Measurements from ENCODE around the gene OR10G7. TPM values are rescaled to one million over a fixed set of nuclear protein-coding genes. Genes with fewer than 3 reads are reported as not detected.
"Not testable (repeated sequence)": the region's sequence is repeated elsewhere in the genome, so short reads cannot be mapped to it uniquely, and the experiment has no call there.

The OR10G7 gene
- total RNA-seq, 2 donors from 2014 or later: not detected

DNA sequence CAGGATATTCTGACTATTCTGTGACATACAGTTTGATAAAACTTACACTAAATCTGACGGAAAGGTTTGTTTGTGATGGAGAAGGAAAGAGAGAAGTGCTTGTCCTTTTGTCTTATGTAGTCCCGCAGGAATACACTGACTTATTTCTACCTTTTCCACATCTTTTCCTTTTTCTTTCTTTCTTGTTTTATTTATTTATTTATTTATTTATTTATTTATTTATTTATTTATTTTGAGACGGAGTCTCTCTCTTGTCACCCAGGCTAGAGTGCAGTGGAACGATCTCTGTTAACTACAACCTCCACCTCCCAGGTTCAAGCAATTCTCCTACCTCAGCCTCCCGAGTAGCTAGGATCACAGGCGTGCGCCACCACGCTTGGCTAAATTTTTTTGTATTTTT lies 31.0 kb upstream of the OR10G7 start:
- DNase-seq: no peak
- H3K4me3 Mint-ChIP-seq: no peak overlapping the region
- H3K4me1 Mint-ChIP-seq (ENCODE audit: low read depth): peaks cover 18% of the 10 kb centered on the region
- ATAC-seq (replicated peaks in 1 of 2): no peak
- H3K36me3 Mint-ChIP-seq (ENCODE audit: insufficient read depth in 2 of 2): no peaks in the 10 kb centered on the region
- H3K27me3 Mint-ChIP-seq (ENCODE audit: low read depth): peaks cover 24% of the 10 kb centered on the region
- no peak overlapping the region for H3K27ac Mint-ChIP-seq
- no peaks in the 10 kb centered on the region for H3K9me3 Mint-ChIP-seq

DNA sequence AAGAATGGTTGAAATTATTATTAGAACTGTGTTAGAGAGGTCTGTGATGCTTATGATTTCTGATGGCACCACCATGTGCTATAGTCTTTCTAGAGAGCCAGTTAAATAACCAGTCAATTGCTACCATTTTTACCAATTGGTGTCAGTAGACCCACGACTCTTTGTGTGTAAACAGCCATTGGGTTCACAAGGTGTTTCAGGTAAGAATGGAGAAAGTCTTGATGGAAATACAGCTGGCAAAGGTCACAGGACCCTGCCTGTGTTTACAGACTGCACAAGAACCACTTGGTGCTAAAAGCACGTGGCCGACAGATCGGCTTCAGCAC lies 30.5 kb upstream of the OR10G7 start:
- Mint-ChIP-seq H3K27ac (no peak overlapping the region), H3K4me3 (no peak overlapping the region), H3K4me1 (ENCODE audit: low read depth) (peaks cover 18% of the 10 kb centered on the region), H3K9me3 (no peaks in the 10 kb centered on the region), H3K36me3 (ENCODE audit: insufficient read depth in 2 of 2) (no peaks in the 10 kb centered on the region), H3K27me3 (ENCODE audit: low read depth) (peaks cover 25% of the 10 kb centered on the region)
- ATAC-seq (replicated peaks in 1 of 2): no peak
- DNase-seq: no peak

DNA sequence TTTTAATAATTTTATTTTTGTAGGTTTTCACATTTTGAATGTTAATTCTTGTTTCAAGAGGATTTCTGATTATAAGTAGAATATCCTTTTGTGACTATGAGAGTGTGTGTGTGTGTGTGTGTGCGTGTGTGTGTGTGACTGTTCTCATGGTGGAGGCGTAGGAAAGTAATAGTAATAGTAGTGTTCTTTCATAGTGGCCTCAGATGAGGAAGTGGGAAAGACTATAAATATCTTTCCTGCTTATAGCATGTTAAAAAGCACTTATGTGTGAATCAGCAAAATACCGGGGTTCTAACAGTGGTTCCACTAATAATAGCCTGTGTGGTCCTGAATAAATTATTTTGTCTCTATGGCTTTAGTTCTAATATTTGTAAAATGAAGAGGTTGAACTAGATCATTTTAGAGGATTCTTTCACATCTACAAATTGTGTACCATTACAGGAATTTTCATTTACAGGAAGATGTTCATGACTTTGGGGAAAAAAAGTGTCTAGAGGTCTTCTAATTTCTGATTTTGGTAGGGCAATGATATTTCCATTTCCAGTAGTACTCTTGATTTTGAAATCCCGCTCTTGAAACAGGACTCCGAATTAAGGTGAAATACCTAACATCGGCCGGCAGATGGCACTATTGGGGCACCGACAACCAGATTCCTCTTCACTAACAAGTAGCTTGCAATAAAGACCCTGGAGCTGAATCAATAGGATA lies 29.9 kb upstream of the OR10G7 start:
- H3K9me3 Mint-ChIP-seq: no peaks in the 10 kb centered on the region
- DNase-seq (peak; percentile 58 to 67), ATAC-seq (replicated peaks in 1 of 2) (peak; percentile 32 to 60)
- peaks cover 28% of the 10 kb centered on the region for H3K27me3 Mint-ChIP-seq (ENCODE audit: low read depth)
- peaks cover 18% of the 10 kb centered on the region for H3K4me1 Mint-ChIP-seq (ENCODE audit: low read depth)
- no peak overlapping the region for H3K27ac Mint-ChIP-seq
- peak overlapping the region; percentile 16 to 72 for H3K4me3 Mint-ChIP-seq
- no peaks in the 10 kb centered on the region for H3K36me3 Mint-ChIP-seq (ENCODE audit: insufficient read depth in 2 of 2)

DNA sequence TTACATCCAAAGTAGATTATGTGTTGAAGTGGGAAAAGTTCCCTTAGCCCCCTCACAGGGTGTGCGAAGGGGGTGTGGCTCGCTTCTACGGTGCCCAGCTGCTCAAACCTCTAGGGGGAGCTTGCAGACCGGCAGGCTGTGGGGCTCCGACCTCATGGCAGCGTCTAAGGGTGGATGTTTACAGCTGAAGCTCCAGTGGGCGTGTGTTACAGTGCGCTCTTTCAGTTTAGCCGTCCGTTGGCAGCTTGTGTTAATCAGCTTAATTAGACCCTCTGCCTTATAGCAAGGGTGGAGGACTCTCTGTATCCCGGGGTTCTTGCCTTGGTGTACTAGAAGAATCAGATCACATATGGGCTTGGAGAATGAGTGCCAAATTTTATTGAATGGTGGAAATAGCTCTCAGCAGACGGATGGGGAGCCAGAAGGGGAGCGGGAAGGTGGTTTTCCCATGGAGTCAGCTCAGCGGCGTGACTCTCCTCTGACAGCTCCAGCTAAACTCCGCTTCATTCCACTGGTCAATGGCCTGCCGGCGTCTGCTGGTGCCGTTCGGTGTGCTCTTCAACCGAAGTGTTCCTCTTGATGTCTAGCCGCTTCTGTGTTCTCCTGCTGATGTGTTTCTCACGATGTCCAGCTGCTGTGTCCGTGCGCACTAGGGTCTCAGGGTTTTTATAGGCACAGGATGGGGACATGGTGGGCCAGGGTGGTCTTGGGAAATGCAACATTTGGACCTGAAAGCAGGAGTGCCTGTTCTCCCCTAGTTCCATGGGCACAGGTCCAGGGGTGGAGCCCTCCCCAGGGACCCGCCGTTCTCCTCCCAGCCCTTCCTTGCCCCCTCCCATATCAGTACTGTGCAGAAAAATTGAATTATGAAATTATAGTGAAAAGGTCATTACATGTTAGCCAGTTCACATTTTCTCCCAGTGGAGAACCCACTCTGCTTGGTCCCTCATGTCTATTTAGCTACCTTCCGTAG lies 28.6 kb upstream of the OR10G7 start:
- peaks cover 31% of the 10 kb centered on the region for H3K27me3 Mint-ChIP-seq (ENCODE audit: low read depth)
- ATAC-seq (replicated peaks in 1 of 2) (peak; percentile 91 to 94), DNase-seq (peak; percentile 51 to 71)
- H3K36me3 Mint-ChIP-seq (ENCODE audit: insufficient read depth in 2 of 2): no peaks in the 10 kb centered on the region
- no peaks in the 10 kb centered on the region for H3K9me3 Mint-ChIP-seq
- peaks cover 18% of the 10 kb centered on the region for H3K4me1 Mint-ChIP-seq (ENCODE audit: low read depth)
- peak overlapping the region; percentile 63 to 69 for H3K4me3 Mint-ChIP-seq
- no peak overlapping the region for H3K27ac Mint-ChIP-seq

DNA sequence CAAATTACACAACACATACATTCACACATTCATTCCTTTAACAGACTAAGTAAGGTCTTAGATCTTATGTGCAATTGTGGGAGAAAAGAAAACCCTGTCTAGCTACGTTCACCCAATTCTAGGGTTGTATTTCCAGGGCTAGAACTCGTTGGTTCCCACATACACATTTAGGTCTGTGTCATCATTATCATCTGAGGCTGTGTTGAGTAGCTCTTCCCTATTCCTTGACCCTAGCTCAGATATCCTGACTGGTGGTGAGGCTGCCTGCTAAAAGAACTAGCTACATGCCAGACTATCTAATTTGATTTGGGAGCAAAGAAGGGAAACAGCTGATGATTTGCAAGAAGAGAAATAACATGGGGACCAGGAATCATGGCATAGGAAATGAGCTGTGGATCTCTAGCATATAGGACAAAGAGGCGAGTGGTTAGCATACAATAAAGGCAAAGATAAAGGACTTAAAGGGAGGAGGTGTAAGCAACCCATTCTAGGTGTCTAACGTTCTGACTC lies 27.5 kb upstream of the OR10G7 start:
- H3K36me3 Mint-ChIP-seq (ENCODE audit: insufficient read depth in 2 of 2): no peaks in the 10 kb centered on the region

DNA sequence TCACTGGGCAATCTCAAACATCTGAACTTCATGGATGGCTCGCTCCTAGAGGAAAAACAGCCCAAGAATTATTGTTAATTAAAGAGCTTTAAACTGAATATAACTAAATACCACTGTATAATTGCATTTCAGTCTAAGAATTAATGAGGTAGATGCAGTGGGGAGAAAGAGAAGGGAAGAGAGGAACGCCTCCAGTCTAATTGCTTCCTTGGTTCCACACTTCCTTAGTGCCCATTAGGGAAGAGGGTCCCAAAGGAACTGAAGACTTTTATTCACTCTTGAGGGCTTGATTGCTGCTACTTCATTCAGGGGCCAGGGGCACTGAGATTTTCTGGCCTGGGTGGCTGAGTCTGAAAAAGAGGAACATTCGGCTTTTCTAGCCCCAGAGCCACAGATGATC lies 11.8 kb upstream of the OR10G7 start:
- ATAC-seq (replicated peaks in 1 of 2) (no peak), DNase-seq (no peak)
- H3K27ac Mint-ChIP-seq: no peak overlapping the region
- H3K4me3 Mint-ChIP-seq: no peak overlapping the region
- no peaks in the 10 kb centered on the region for H3K36me3 Mint-ChIP-seq (ENCODE audit: insufficient read depth in 2 of 2)
- H3K4me1 Mint-ChIP-seq (ENCODE audit: low read depth): no peaks in the 10 kb centered on the region
- no peaks in the 10 kb centered on the region for H3K9me3 Mint-ChIP-seq
- H3K27me3 Mint-ChIP-seq (ENCODE audit: low read depth): peaks cover 12% of the 10 kb centered on the region

More for the DNA sequence above, 27.5 kb upstream of the OR10G7 start:
- Mint-ChIP-seq H3K27ac (no peak overlapping the region), H3K27me3 (ENCODE audit: low read depth) (peaks cover 31% of the 10 kb centered on the region), H3K4me3 (no peak overlapping the region), H3K9me3 (peaks cover 0 to 3% of the 10 kb centered on the region in 2 donors), H3K4me1 (ENCODE audit: low read depth) (peaks cover 18% of the 10 kb centered on the region)
- ATAC-seq (replicated peaks in 1 of 2) (no peak), DNase-seq (no peak)

DNA sequence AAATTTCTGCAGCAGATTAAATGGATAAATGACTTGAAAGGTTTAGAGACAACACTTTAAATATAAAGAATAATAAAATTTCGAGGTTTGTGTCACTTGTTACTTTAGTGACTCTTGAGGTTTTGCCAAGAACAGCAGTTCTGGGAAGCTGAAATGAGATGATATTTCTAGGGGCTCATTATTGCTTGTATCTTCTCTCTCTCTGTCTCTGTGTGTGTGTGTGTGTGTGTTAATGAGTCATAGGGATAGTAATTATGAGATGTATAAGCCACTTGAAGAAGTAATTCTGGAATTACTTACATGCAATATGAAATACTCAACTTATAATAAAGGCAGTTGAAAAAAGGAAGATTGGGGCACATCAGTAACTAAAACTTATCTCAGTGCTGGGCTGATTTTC lies 9.6 kb upstream of the OR10G7 start:
- DNase-seq: no peak
- no peaks in the 10 kb centered on the region for H3K36me3 Mint-ChIP-seq (ENCODE audit: insufficient read depth in 2 of 2)
- no peaks in the 10 kb centered on the region for H3K4me1 Mint-ChIP-seq (ENCODE audit: low read depth)
- H3K27me3 Mint-ChIP-seq (ENCODE audit: low read depth): peaks cover 19% of the 10 kb centered on the region
- H3K9me3 Mint-ChIP-seq: no peaks in the 10 kb centered on the region
- no peak overlapping the region for H3K27ac Mint-ChIP-seq
- no peak for ATAC-seq (replicated peaks in 1 of 2)
- no peak overlapping the region for H3K4me3 Mint-ChIP-seq

DNA sequence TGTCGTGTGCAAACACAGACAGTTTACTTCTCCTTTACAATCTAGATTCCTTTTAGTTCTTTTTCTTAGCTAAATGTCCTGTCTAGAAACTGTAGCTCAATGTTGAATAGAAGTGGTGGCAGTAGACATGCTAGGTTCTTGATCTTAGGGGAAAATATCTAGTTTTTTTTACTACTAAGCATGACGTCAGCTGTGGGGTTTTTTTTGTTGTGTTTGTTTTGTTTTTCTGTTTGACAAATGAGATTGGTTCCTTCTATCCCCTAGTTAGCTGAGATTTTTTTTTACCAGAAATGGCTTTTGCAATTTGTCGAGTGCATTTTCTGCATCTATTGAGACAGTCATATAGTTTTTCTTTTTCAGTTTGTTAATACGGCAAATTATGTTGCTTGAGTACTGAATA lies 2.3 kb upstream of the OR10G7 start:
- Mint-ChIP-seq H3K4me3 (no peak overlapping the region), H3K9me3 (no peaks in the 10 kb centered on the region), H3K27me3 (ENCODE audit: low read depth) (peaks cover 13% of the 10 kb centered on the region), H3K27ac (no peak overlapping the region), H3K36me3 (ENCODE audit: insufficient read depth in 2 of 2) (no peaks in the 10 kb centered on the region), H3K4me1 (ENCODE audit: low read depth) (no peaks in the 10 kb centered on the region)
- no peak for ATAC-seq (replicated peaks in 1 of 2)
- no peak for DNase-seq

DNA sequence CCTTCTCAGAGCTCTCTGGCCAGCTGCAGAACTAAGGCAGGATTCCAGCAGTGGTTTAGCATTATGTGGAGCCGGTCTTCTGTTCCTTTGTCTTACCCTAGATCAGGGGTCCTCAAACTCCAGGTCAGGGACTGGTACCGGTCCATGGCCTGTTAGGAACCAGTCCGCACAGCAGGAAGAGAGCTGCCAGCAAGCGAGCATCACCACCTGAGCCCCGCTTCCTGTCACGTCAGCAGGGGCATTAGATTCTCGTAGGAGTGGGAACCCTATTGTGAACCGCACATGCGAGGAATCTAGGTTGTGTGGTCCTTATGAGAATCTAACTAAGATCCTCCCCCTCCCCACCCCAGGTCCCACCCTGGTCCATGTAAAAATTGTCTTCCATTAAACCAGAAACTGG lies 1.6 kb downstream of the OR10G7 start:
- no peaks in the 10 kb centered on the region for H3K36me3 Mint-ChIP-seq (ENCODE audit: insufficient read depth in 2 of 2)
- H3K4me1 Mint-ChIP-seq (ENCODE audit: low read depth): no peaks in the 10 kb centered on the region
- DNase-seq: no peak
- ATAC-seq (replicated peaks in 1 of 2): no peak
- no peak overlapping the region for H3K27ac Mint-ChIP-seq
- H3K27me3 Mint-ChIP-seq (ENCODE audit: low read depth): peaks cover 5% of the 10 kb centered on the region
- H3K9me3 Mint-ChIP-seq: no peaks in the 10 kb centered on the region
- H3K4me3 Mint-ChIP-seq: no peak overlapping the region

DNA sequence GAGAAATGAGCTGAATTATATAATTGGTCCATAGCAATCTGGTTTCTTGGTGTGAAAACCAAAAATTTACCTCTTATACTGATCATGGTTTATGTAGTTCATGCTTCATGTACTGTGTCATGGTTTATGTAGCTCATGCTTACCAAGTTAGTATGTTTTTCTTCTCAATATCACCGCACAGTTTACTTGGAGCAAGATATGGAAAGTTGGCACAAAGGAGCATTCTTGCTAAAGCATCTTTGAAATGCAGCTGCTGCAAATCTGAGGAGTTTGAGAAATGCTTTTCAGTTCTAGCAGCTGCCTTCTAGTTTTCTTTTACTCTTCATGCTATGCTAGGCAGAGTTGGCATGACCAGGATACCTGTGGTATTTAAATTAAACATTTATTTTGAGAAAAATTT lies 4.5 kb downstream of the OR10G7 start:
- Mint-ChIP-seq H3K27ac (no peak overlapping the region), H3K4me3 (no peak overlapping the region), H3K9me3 (no peaks in the 10 kb centered on the region), H3K4me1 (ENCODE audit: low read depth) (no peaks in the 10 kb centered on the region), H3K36me3 (ENCODE audit: insufficient read depth in 2 of 2) (no peaks in the 10 kb centered on the region), H3K27me3 (ENCODE audit: low read depth) (peaks cover 5% of the 10 kb centered on the region)
- ATAC-seq (replicated peaks in 1 of 2) (no peak), DNase-seq (no peak)

DNA sequence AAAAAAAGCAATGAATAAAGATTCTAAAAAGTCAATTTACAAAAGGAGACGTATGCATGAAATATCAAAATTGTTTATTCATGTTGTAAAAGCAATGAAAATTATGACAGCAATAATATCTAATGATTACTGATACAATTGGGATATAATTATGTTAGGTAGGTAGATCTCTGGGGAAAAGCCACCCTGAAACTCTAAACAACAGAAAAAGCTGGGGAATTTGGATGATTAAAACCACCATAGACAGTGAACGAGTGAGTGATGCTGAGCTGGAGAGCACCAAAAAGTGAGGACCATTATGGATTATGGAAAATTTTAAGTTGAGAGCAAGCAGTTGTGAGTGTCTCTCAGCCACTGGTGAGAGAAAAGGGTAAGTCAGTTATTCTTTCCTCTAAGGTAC lies 14.6 kb downstream of the OR10G7 start, which contains the start of gene OR10G8:
Gene OR10G8, plus strand, starts transcription at position 301 of the 400 bp plus-strand sequence. CDS start 2,825 bp downstream, outside the sequence.
- DNase-seq: no peak
- Mint-ChIP-seq H3K36me3 (ENCODE audit: insufficient read depth in 2 of 2) (no peaks in the 10 kb centered on the region), H3K4me1 (ENCODE audit: low read depth) (no peaks in the 10 kb centered on the region), H3K4me3 (no peak within 1 kb of the TSS), H3K27me3 (ENCODE audit: low read depth) (no peaks in the 10 kb centered on the region), H3K27ac (no peak within 1 kb of the TSS), H3K9me3 (no peaks in the 10 kb centered on the region)
- ATAC-seq (replicated peaks in 1 of 2): no peak

DNA sequence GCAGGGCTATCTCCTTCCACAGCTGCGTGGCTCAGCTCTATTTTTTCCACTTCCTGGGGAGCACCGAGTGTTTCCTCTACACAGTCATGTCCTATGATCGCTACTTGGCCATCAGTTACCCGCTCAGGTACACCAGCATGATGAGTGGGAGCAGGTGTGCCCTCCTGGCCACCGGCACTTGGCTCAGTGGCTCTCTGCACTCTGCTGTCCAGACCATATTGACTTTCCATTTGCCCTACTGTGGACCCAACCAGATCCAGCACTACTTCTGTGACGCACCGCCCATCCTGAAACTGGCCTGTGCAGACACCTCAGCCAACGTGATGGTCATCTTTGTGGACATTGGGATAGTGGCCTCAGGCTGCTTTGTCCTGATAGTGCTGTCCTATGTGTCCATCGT lies 25.3 kb downstream of the OR10G7 start:
- not testable (repeated sequence) for H3K4me3 Mint-ChIP-seq; H3K9me3 Mint-ChIP-seq; H3K27ac Mint-ChIP-seq; H3K36me3 Mint-ChIP-seq (ENCODE audit: insufficient read depth in 2 of 2); DNase-seq; ATAC-seq (replicated peaks in 1 of 2); H3K27me3 Mint-ChIP-seq (ENCODE audit: low read depth); H3K4me1 Mint-ChIP-seq (ENCODE audit: low read depth)

DNA sequence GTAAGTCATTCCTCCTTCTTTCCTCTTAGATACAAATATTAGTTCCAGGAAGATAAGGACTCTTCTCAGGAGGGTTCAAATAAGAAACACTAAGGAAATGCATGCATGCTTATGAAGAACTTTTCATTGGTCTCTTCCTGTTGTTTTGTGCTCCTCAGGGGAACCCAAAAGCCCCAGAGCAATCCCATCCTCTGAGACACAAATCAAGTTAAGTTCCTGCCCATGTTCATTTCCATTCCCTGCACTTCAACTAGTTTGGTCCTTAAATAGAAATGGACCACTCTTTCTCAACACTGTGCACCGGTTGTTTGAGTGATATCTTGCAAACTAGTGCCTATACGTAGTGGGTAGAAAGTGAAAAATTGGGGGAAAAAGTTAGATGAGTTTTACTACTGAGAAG lies 28.4 kb downstream of the OR10G7 start, which contains the start of gene OR10G4:
Gene OR10G4, plus strand, starts transcription at position 301 of the 400 bp plus-strand sequence. CDS start 2,578 bp downstream, outside the sequence.
- Mint-ChIP-seq H3K27me3 (ENCODE audit: low read depth) (peaks cover 6% of the 10 kb centered on the region), H3K4me3 (no peak within 1 kb of the TSS), H3K27ac (no peak within 1 kb of the TSS), H3K4me1 (ENCODE audit: low read depth) (no peaks in the 10 kb centered on the region), H3K36me3 (ENCODE audit: insufficient read depth in 2 of 2) (no peaks in the 10 kb centered on the region), H3K9me3 (no peaks in the 10 kb centered on the region)
- DNase-seq (no peak), ATAC-seq (replicated peaks in 1 of 2) (no peak)
